ENCODE measurements around the gene SMDT1.
"Not testable (repeated sequence)": the region's sequence is repeated elsewhere in the genome, so short reads cannot be mapped to it uniquely, and the experiment has no call there.

- not testable (repeated sequence) for TF ChIP-seq CTCF (conservative IDR thresholded peaks at IDR 0.05; ENCODE audit: low read length); EZH2phosphoT487 (IDR thresholded peaks at IDR 0.05; ENCODE audit: borderline replicate concordance, low read depth, low read length)
Measured at GRCh38 chr22:42071508-42071907, 8.0 kb upstream of the SMDT1 start.
